Lung (tissue), 12 donors: ENCODE data around the gene PDGFC. TPM values are rescaled to one million over a fixed set of nuclear protein-coding genes. Genes with fewer than 3 reads are reported as not detected.

Experiments
- ATAC-seq: fragments of 200-7000 bp; cut with Tn5 transposase; one replicate; pipeline ENCODE4 v1.9.1; 2020; ENCODE audit warnings: moderate number of reproducible peaks; ENCODE audit not compliant: insufficient read depth, low FRiP score
- DNase-seq, 3 donors: peaks; one replicate each; pipeline ENCODE4 v3.0.0-alpha.2; 2013 to 2017
- H3K27ac ChIP-seq, 2 donors: one replicate each; pipeline ENCODE4 v1.5.1; 2013; ENCODE audit warnings: mild to moderate bottlenecking in 2 of 2, moderate library complexity in 2 of 2, control low read depth in 1 of 2, inconsistent platforms in 1 of 2, low read depth in 1 of 2, low read length in 1 of 2
- H3K27me3 ChIP-seq, 3 donors: one replicate each; pipeline ENCODE4 v1.5.1; 2013; ENCODE audit warnings: low read length in 2 of 3; ENCODE audit not compliant: control insufficient read depth in 3 of 3, insufficient read depth in 3 of 3
- H3K36me3 ChIP-seq, 4 donors: one replicate each; pipeline ENCODE4 v1.5.1; 2013; ENCODE audit warnings: low read length in 4 of 4, mild to moderate bottlenecking in 1 of 4, moderate library complexity in 1 of 4; ENCODE audit not compliant: control insufficient read depth in 4 of 4, insufficient read depth in 4 of 4
- H3K4me1 ChIP-seq, 5 donors: one replicate each; pipeline ENCODE4 v1.5.1; 2013; ENCODE audit warnings: low read length in 5 of 5, mild to moderate bottlenecking in 2 of 5, moderate library complexity in 1 of 5; ENCODE audit not compliant: control insufficient read depth in 5 of 5, insufficient read depth in 5 of 5
- H3K4me3 ChIP-seq: one replicate; pipeline ENCODE4 v1.5.1; 2013; ENCODE audit warnings: mild to moderate bottlenecking, control low read depth, moderate library complexity
- H3K9ac ChIP-seq, 2 donors: one replicate each; pipeline ENCODE4 v1.5.1; 2013; ENCODE audit warnings: low read length in 2 of 2, control low read depth in 1 of 2; ENCODE audit not compliant: insufficient read depth in 1 of 2
- H3K9me3 ChIP-seq, 4 donors: one replicate each; pipeline ENCODE4 v1.5.1; 2013; ENCODE audit warnings: low read length in 3 of 4, mild to moderate bottlenecking in 1 of 4, moderate library complexity in 1 of 4; ENCODE audit not compliant: control insufficient read depth in 4 of 4, insufficient read depth in 3 of 4
- CTCF ChIP-seq: IDR thresholded peaks from 2 replicates; pipeline ENCODE4 v1.5.1; 2012; ENCODE audit warnings: mild to moderate bottlenecking; ENCODE audit errors: control extremely low read depth, extremely low read depth
- WGBS, 2 donors: extraction: QIAGEN DNeasy Blood & Tissue Kit; methylation state at CpG; one replicate each; pipeline ENCODE4 v1.1.7; 2013; 5-methylcytosine and 5-hydroxymethylcytosine counted together
- polyA plus RNA-seq, 2 donors: library from polyadenylated mRNA; stranded (reverse); fragments of 200-250 nt; gene quantifications; one replicate each; pipeline ENCODE4 v1.2.1, GENCODE V29; 2013
- total RNA-seq, 2 donors: library from RNA; depleted of rRNA in 1 of 2; stranded (reverse); fragments of >200 nt in 1 of 2; gene quantifications; one replicate each; pipeline ENCODE4 v1.2.1, GENCODE V29; 2014 to 2021
- donor health status: control.
- donor health status: control.
- donor health status: Bipolar disorder and iron deficiency.
- donor health status: healthy.
- donor health status: DM: yes; HTN: yes; CAD: no.

PDGFC gene
- total and polyA plus RNA-seq, 4 donors, result 4.5 to 56.0 (median 11.7) TPM

- TF ChIP-seq CTCF, result no peak
- 92 to 95% methylated on average over 2 of the region's 2 CpGs for WGBS, 2 donors
- H3K4me3 ChIP-seq, result no peak overlapping the region
- no peak overlapping the region for H3K27ac ChIP-seq
- H3K36me3 ChIP-seq, result no peaks in the 10 kb centered on the region
- peaks cover 0 to 10% (median 4%) of the 10 kb centered on the region in 5 donors for H3K4me1 ChIP-seq
- H3K27me3 ChIP-seq, result no peaks in the 10 kb centered on the region
- ATAC-seq (no peak), DNase-seq (no peak)
- H3K9me3 ChIP-seq, result no peaks in the 10 kb centered on the region
- no peak overlapping the region for H3K9ac ChIP-seq
These were observed 15.2 kb downstream of the PDGFC start for GRCh38 chr4:156956359-156956758.

DNA sequence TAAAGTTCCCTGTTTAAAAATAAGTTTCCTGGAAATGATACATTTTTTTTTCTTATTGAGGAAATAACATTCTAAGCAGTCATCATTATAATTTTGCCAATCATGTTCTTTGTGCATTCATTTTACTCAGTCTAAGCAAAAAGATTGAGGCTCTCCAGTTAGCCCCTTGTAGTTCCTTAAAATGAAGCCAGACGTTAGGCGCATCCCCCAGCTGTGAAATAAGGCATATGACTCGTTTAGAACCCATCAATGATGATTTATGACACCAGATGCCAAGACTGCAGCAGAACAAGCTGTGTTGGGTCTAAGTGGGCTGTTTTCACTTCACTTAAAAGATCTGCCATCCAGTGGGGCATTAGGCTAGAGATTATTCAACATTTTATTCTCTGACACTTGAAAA, 17.0 kb downstream of the PDGFC start:
- no peak overlapping the region for H3K4me3 ChIP-seq
- no peak overlapping the region for H3K27ac ChIP-seq
- no peaks in the 10 kb centered on the region for H3K9me3 ChIP-seq
- ATAC-seq, result no peak
- 30 to 51% methylated on average over 3 of the region's 3 CpGs for WGBS, 2 donors
- no peak for DNase-seq
- H3K27me3 ChIP-seq, result no peaks in the 10 kb centered on the region
- TF ChIP-seq CTCF, result no peak
- peaks cover 0 to 14% (median 4%) of the 10 kb centered on the region in 5 donors for H3K4me1 ChIP-seq
- no peaks in the 10 kb centered on the region for H3K36me3 ChIP-seq
- no peak overlapping the region for H3K9ac ChIP-seq

GRCh38 chr4:156953951-156954350, 17.6 kb downstream of the PDGFC start:
- no peak for ATAC-seq
- TF ChIP-seq CTCF, result no peak
- 81 to 82% methylated on average over 2 of the region's 2 CpGs for WGBS, 2 donors

GRCh38 chr4:156953001-156953400, 18.6 kb downstream of the PDGFC start:
- no peaks in the 10 kb centered on the region for H3K9me3 ChIP-seq
- H3K4me3 ChIP-seq, result no peak overlapping the region
- H3K9ac ChIP-seq, result no peak overlapping the region
- TF ChIP-seq CTCF, result no peak
- no peak for ATAC-seq
- peaks cover 0 to 13% (median 0%) of the 10 kb centered on the region in 5 donors for H3K4me1 ChIP-seq
- WGBS, 2 donors, result 53 to 79% methylated on average over 1 of the region's 1 CpG
- H3K36me3 ChIP-seq, result no peaks in the 10 kb centered on the region
- DNase-seq, result no peak
- H3K27me3 ChIP-seq, result no peaks in the 10 kb centered on the region
- no peak overlapping the region for H3K27ac ChIP-seq

More at GRCh38 chr4:156953951-156954350, 17.6 kb downstream of the PDGFC start:
- no peaks in the 10 kb centered on the region for H3K36me3 ChIP-seq
- peaks cover 0 to 14% (median 4%) of the 10 kb centered on the region in 5 donors for H3K4me1 ChIP-seq
- no peaks in the 10 kb centered on the region for H3K27me3 ChIP-seq
- H3K27ac ChIP-seq, result no peak overlapping the region
- no peak for DNase-seq
- H3K9me3 ChIP-seq, result no peaks in the 10 kb centered on the region
- H3K9ac ChIP-seq, result no peak overlapping the region
- H3K4me3 ChIP-seq, result no peak overlapping the region
